ENCODE data around the gene NLGN1. TPM values are rescaled to one million over a fixed set of nuclear protein-coding genes. Genes with fewer than 3 reads are reported as not detected.

Gene NLGN1
- polyA plus RNA-seq, 2 of the 4 experiments (the other 2 are of a cell fraction), result not detected

- ChIA-PET POLR2A (no interaction called here), CTCF (no interaction called here)
- TF ChIP-seq POLR2A (IDR thresholded peaks at IDR 0.05; ENCODE audit: low read length) (no peak), EHF (CRISPR knock-in tag; IDR thresholded peaks at IDR 0.05) (no peak), RAD21 (conservative IDR thresholded peaks at IDR 0.05 in 1 of 2, IDR thresholded peaks at IDR 0.05 in 1 of 2) (no peak), CHD2 (IDR thresholded peaks at IDR 0.05; ENCODE audit: low read length, partially characterized antibody) (no peak), MAFK (IDR thresholded peaks at IDR 0.05; ENCODE audit: partially characterized antibody) (no peak), ATOH8 (CRISPR knock-in tag; IDR thresholded peaks at IDR 0.05; ENCODE audit: low read depth) (no peak), ZNF302 (CRISPR knock-in tag; IDR thresholded peaks at IDR 0.05) (no peak), FOXS1 (CRISPR knock-in tag; IDR thresholded peaks at IDR 0.05) (no peak), ZFP36 (IDR thresholded peaks at IDR 0.05; ENCODE audit: borderline replicate concordance, partially characterized antibody) (no peak), POLR2AphosphoS2 (conservative IDR thresholded peaks at IDR 0.05; ENCODE audit: low read length) (no peak), PHF8 (IDR thresholded peaks at IDR 0.05; ENCODE audit: borderline replicate concordance, low read depth) (no peak), CTCF (IDR thresholded peaks at IDR 0.05) (no peak), CBX2 (IDR thresholded peaks at IDR 0.05; ENCODE audit: borderline replicate concordance, low read depth) (no peak), ESRRA (IDR thresholded peaks at IDR 0.05; ENCODE audit: borderline replicate concordance, low read length) (no peak), HOXB13 (CRISPR knock-in tag; IDR thresholded peaks at IDR 0.05; ENCODE audit: low read depth) (no peak)
- TF ChIP-seq, protein P1, sequence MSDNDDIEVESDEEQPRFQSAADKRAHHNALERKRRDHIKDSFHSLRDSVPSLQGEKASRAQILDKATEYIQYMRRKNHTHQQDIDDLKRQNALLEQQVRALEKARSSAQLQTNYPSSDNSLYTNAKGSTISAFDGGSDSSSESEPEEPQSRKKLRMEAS (IDR thresholded peaks at IDR 0.05), result no peak
- FAIRE-seq, result no peak
- ATAC-seq, result no peak
- no peak for DNase-seq (ENCODE audit: low read depth in 1 of 2, low spot score in 1 of 2)
- Histone ChIP-seq H3K4me2 (no peak overlapping the region), H3K4me1 (no peaks in the 10 kb centered on the region), H3K4me3 (no peak overlapping the region), H3K9me3 (no peaks in the 10 kb centered on the region), H3K27ac (no peak overlapping the region)
- WGBS (ENCODE audit: missing lambda C conversion rate), result 0% methylated on average over 2 of the region's 2 CpGs
Observed at GRCh38 chr3:173863551-173863950, 466.0 kb downstream of the NLGN1 start.

DNA sequence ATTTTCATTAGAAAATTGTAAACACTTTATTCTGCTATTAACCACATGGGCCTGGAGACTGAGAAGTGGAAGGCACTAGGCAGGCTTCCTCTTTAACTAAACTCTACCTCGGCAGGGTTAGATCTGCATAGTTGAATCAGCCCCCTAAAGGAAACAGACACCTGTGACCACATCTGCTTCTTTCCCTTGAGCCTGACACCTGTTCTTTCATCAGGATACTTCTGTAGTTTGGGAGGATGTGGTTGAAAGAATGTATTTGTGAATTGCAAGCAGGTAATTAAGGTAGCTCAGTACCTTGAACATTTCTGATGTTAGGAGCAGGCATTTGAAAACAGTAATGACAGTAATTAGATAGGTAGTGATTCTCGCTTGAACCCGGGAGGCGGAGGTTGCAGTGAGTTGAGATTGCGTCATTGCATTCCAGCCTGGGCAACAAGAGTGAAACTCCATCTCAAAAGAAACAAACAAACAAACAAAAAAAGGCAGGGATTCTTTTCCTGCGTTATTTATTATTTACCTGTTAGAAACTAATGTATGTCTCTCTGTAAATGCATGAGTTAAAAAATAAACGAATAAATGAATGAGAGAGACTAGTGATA, 468.5 kb downstream of the NLGN1 start:
- WGBS (ENCODE audit: missing lambda C conversion rate), result 46% methylated on average over 7 of the region's 7 CpGs
- no peak overlapping the region for H3K4me3 ChIP-seq
- FAIRE-seq (no peak), DNase-seq (ENCODE audit: low read depth in 1 of 2, low spot score in 1 of 2) (no peak), ATAC-seq (no peak)
- H3K27ac ChIP-seq, result no peak overlapping the region
- ChIA-PET CTCF (no interaction called here), POLR2A (no interaction called here)
- H3K4me1 ChIP-seq, result no peaks in the 10 kb centered on the region
- no peaks in the 10 kb centered on the region for H3K9me3 ChIP-seq
- H3K4me2 ChIP-seq, result no peak overlapping the region
- no peak for TF ChIP-seq ATOH8 (CRISPR knock-in tag; IDR thresholded peaks at IDR 0.05; ENCODE audit: low read depth)
- no peak for TF ChIP-seq MYC (IDR thresholded peaks at IDR 0.05; ENCODE audit: borderline replicate concordance, low read length)
- no peak for TF ChIP-seq RCOR1 (IDR thresholded peaks at IDR 0.05; ENCODE audit: low read depth, low read length)
- no peak for TF ChIP-seq CEBPB (IDR thresholded peaks at IDR 0.05)
- TF ChIP-seq HOXB13 (CRISPR knock-in tag; IDR thresholded peaks at IDR 0.05; ENCODE audit: low read depth), result no peak
- no peak for TF ChIP-seq POLR2AphosphoS2 (conservative IDR thresholded peaks at IDR 0.05; ENCODE audit: low read length)
- no peak for TF ChIP-seq EHMT2 (IDR thresholded peaks at IDR 0.05; ENCODE audit: low read depth)
- TF ChIP-seq GATA3 (IDR thresholded peaks at IDR 0.05; ENCODE audit: borderline replicate concordance), result no peak
- TF ChIP-seq, protein P1 (IDR thresholded peaks at IDR 0.05), result no peak
- TF ChIP-seq RARB (CRISPR knock-in tag; IDR thresholded peaks at IDR 0.05), result no peak
- no peak for TF ChIP-seq HMGXB4 (CRISPR knock-in tag; IDR thresholded peaks at IDR 0.05; ENCODE audit: borderline replicate concordance)
- no peak for TF ChIP-seq NR3C1 (IDR thresholded peaks at IDR 0.05)
- TF ChIP-seq CHD2 (IDR thresholded peaks at IDR 0.05; ENCODE audit: low read length, partially characterized antibody), result no peak
- TF ChIP-seq ZSCAN20 (CRISPR knock-in tag; IDR thresholded peaks at IDR 0.05), result no peak
- TF ChIP-seq PBX3 (IDR thresholded peaks at IDR 0.05), result no peak
- no peak for TF ChIP-seq BHLHE40 (IDR thresholded peaks at IDR 0.05; ENCODE audit: low read depth, low read length)
- TF ChIP-seq, protein P2, sequence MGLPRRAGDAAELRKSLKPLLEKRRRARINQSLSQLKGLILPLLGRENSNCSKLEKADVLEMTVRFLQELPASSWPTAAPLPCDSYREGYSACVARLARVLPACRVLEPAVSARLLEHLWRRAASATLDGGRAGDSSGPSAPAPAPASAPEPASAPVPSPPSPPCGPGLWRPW (IDR thresholded peaks at IDR 0.05), result no peak
- TF ChIP-seq JUNB (IDR thresholded peaks at IDR 0.05), result no peak
